Stomach (tissue), 4 donors: Measurements from ENCODE around the gene NDUFAF5.

Source experiments
- POLR2A ChIP-seq, 4 donors: fragments of 450-650 bp; IDR thresholded peaks; one replicate each; pipeline ENCODE4 v1.6.1; 2016; ENCODE audit warnings: antibody characterized with exemption in 4 of 4, control low read depth in 2 of 4, mild to moderate bottlenecking in 1 of 4, moderate library complexity in 1 of 4
- TF ChIP-seq, protein P1 (sequence below), 7 experiments: fragments of 450-650 bp in 4 of 7; fragments of 200-600 bp in 3 of 7; sonication (generic) in 3 of 7; IDR thresholded peaks; one replicate each; pipeline ENCODE4 v1.5.1; 2016 to 2019; ENCODE audit warnings: antibody characterized with exemption in 7 of 7, control low read depth in 2 of 7, mild to moderate bottlenecking in 1 of 7

DNA sequence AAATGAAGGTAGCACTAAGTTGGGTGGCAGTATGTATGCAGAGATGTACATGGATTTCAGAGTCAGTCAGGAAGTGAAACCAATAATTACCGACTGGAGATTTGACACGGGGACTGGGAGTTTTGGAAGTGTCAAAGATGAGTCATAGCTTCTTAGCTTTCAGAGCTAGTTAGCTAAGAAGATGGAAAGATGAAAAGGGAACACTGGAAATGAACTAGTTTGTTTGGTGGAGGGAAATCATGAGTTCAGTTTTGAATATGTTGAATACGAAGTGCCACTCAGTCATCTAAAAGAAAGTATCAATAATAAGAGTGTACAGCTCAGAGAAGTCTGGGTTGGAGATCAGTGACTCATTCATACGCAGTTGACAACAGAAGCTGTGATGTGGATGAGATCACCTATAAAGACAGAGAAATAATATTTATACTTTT is 7.6 kb upstream of the NDUFAF5 start:
- TF ChIP-seq, protein P1, sequence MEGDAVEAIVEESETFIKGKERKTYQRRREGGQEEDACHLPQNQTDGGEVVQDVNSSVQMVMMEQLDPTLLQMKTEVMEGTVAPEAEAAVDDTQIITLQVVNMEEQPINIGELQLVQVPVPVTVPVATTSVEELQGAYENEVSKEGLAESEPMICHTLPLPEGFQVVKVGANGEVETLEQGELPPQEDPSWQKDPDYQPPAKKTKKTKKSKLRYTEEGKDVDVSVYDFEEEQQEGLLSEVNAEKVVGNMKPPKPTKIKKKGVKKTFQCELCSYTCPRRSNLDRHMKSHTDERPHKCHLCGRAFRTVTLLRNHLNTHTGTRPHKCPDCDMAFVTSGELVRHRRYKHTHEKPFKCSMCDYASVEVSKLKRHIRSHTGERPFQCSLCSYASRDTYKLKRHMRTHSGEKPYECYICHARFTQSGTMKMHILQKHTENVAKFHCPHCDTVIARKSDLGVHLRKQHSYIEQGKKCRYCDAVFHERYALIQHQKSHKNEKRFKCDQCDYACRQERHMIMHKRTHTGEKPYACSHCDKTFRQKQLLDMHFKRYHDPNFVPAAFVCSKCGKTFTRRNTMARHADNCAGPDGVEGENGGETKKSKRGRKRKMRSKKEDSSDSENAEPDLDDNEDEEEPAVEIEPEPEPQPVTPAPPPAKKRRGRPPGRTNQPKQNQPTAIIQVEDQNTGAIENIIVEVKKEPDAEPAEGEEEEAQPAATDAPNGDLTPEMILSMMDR (IDR thresholded peaks at IDR 0.05) = no peak
- no peak for TF ChIP-seq POLR2A (IDR thresholded peaks at IDR 0.05)
